ENCODE results near the gene CAMK2B.

- TF ChIP-seq TAF1 (IDR thresholded peaks at IDR 0.05; ENCODE audit: borderline replicate concordance, insufficient read depth, low read length) (no peak), SIN3A (IDR thresholded peaks at IDR 0.05; ENCODE audit: borderline replicate concordance, insufficient read depth, low read length) (no peak), POLR2AphosphoS5 (IDR thresholded peaks at IDR 0.05; ENCODE audit: low read depth, low read length) (no peak)
Measured at GRCh38 chr7:44368455-44368854, 43.1 kb upstream of the CAMK2B start.

All from PFSK-1 (cell line).